DMS 273 treated with DMSO at 0.1 percent for 48 hours (cell line): Measurements from ENCODE around the gene WNT3A.

ENCODE experiments used
- DNase-seq: peaks from one replicate; lab custom pipeline; 2025; lab: John Stamatoyannopoulos, UW

The WNT3A gene

DNA sequence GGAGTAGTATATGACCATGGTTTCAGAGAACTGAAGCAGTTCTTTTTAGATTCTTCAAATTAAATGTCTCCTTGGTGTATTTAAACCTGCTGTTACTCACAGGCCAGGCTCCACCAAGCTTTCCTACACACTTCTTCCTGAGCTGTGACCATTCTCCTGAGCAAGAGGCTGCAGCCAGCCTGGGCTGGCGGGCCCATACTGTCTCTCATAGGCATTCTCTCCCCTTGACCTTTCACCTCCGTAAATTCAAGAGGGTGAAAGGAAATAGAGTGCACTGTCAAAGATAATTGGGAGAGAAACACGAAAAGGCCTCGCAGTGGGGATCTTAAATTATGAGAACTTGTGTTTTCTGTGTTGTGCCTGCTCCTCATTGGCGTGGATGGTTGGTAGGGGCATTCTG is 78.0 kb downstream of the WNT3A start:
- no peak for DNase-seq

DNA sequence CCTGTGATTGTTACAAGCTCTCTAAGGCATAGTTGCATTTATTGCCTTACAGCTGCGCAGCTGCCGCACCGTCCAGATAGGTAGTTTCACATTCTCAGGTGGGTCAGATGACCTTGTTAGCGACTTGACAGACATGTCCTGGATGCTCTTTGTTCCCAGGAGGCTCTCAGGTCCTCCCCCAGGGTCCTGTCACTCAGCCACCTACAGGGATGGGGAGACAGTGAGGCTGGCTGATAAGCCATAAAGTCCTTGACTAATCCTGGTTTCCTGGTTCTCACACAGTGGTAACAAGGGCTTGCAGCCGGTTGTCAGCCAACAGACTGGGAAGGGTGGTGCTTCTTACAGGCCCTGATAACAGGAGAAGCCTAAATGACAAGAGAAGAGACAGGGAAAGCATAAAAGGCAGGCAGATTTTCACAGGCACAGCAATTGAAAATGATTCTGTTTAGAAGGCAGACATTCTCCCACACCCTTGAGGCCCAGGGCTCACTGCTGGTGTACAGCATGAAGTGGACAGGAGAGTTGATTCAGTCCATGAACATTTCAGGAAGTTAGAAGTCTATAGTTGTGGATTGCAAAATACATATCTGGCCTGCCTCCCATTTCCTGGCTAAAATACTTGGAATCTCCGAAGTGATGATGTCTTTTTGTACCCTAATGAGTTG is 78.6 kb downstream of the WNT3A start:
- DNase-seq: no peak

DNA sequence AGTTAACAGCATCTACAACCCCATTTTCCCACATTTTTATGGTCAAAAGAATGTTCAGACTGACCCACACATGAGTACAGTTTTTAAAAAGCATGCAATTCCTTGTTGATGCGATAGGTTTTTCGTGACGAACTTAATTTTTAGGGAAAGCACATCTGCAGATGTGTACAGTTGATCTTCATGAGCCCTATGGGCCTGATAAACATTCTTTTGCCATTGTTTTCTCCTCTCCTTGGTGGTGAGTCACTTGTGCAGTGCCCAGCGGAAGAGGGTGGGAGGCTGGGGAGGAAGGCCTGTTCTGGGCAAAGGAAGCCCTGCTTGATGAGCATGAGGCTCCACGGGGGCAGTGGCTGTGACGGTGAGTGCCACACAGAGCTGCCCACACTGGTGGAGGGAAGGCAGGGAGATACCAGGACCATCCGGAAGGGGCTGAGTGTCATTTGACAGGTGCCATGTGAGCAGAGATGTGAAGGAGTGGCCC is 81.0 kb downstream of the WNT3A start:
- no peak for DNase-seq

DNA sequence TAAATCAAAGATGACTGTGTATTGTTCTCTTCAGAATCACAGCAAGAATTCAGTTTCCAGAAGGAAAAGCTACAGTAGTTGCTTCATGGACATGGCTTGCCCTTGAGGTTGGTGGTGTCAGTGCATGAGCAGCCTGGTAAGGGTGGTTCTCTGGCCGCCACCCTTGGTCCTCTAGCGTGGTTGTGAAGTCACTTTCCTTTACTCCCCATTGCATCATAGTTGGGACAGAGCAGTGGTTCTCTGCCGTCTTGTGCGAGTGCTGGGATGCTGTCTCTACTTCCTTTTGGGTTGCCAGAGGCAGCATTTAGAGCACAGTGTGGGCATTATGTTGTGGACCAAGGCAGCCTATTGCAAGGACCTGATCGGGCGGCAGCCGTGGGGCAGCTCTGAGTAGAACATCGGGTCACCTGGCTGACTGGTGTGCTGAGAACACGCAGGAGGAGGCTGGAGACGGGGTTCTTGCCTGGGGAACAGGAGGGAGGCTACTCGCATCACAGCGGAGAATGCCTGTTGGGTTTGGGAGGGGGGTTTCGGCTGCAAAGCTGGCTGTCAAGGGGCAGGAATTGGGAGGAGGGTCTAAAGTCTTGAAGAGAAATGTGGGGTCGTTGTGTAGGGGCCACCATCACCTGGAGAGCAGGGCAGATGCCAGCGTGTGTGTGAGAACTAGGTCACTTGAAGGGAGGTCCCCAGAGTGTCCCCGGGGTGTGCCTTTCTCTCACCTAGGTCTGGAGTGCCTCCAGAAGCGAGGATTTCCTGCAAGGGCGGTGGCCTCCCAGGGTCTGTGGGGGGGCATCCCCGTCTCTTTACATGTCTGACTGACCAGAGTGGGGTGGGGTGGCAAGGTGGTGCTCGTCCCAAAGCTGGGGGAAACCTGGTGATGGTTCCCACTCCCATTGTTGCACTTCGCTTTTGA is 82.0 kb downstream of the WNT3A start:
- no peak for DNase-seq

DNA sequence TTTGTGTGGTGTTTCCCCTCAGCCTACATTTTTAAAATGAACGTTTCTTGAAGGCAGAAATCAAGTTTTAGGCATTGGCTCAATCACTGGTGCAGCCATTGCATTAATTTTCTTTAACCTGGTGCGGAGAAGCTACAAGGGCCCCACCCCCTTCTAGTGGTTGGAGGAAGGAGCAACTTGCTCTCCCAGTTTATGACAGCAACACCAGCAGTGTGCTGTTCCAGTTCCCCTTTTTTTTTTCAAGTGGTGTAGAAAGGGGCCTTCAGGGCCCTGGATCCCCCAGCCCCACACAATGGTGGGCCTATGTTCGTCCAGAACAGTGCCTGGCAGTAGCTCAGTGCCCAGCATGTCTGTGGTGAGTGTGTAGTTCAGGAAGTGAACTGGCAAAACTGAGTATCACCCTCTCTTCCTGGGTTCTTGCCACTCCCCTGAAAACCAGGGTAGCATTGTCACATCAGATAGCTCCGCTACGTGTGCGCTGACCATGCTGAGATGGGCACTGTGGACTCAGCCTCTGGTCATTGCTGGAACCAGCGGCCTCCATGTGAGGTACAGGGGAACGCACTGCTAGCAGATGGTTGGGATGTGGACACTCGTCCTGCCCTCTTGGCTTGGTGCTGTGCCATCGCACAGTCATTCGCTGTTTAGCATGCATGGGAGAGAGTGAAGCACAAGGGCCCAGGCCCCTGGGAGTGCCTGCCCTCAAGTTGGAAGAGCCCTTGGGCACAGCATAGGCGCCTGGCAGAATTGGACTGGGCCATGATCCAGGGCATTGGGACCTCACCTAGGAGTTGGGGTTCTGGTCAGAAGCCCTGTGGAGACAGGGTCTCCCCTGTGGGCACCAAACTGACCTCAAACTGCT is 83.0 kb downstream of the WNT3A start:
- DNase-seq: no peak

DNA sequence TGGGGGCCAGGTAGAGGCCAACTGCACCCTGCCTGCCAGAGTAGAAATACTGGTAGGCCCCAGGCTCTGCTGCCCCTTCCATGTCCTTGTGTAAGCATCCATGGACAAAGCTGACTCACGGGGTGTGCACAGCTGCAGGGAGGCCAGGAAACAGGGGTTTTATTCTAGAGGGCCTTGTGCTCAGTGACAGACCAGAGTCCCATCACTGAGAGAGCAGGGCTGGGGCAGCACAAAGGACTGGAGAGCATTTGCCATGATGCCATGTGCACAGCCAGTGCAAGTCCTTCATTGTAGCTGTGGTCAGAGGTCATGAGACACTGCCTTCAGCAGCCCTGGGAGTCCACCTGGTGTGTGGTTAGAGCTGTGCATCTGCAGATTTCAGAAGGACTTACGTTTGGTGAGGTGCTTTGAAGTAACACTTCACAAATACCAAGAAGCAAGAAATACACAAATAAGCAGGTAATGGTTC is 83.8 kb downstream of the WNT3A start:
- DNase-seq: no peak

DNA sequence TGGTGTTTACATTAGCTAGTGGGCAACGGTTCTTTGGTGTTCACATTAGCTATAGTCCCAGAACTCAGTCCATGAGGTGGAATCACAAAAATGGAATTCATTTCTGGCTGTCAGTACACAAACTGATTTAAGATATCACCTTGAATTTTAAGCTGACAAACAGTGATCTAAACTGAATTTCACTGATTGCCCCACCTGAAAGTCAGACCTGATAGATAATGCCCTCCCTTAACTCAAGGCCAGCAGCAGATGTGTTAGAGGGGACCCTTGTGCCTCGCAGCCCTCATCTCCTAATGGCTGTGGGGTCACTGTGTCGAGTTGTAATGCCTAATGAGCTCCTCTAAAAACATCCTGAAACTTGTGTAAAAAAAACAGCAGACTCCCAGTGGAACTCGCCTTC is 84.3 kb downstream of the WNT3A start:
- DNase-seq: no peak

DNA sequence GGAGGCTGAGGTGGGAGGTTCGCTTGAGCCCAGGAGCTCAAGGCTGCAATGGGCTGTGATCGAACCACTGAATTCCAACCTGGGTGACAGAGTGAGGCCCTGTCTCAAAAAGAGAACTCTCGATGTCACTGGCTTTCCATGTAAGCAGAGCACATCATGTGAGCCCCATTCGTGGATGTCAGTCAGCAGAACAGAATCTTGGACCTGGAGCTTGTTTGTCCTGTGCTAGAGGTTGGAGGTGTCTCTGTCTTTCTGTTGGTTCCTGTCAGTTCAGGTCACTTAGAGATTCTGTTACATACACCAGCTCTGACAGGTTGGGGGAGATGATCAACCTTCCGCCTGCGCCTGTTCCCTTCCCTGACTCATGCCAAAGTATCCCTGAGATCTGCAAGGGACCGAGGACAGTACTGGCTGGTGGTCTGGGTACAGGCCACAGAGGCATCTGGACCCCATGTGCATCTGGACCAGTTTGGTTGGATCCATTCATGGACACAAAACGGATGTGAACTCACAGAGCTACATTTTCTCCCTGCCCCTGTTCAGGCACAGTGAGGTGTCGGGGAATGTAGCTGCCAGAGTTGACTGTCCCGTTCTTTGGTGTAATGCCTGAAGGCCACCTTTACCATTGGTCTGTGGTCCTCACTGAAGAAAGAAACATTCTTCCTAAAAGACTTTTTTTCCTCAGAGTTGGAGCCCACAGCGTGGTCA is 85.7 kb downstream of the WNT3A start:
- no peak for DNase-seq

DNA sequence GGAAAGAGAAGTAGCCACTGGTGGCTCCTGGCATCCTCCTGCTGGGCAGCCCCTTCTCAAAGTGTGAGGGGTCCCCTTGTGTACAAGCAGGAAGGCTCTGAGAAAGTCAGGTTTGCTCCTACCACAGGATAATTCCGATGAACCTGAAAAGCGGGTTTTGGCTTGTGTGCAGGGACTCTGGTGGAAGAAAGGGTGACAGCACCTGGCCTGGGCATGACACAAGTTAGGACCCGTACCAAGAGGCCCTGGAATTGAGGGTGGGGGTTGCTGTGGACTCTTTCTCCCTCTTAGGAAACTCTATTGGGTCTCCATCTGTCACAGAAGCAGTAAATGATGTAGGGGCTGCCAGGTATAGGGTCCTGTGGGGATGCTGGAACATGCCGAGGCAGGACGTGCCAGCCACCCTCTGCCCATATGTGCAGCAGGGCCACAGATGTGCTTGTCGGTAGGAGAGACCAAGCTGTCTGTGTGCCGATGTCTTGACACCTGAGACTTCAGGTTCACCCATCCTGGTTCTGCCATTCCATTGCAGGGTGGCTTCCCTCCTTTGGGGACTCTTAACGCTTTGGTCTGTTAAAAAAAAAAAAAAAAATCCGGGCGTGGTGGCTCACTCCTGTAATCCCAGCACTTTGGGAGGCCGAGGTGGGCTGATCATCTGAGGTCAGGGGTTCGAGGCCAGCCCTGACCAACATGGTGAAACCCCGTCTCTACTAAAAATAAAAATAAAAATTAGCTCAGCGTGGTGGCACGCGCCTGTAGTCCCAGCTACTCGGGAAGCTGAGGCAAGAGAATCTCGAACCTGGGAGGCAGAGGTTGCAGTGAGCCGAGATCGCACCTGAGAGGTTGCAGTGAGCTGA is 86.5 kb downstream of the WNT3A start:
- no peak for DNase-seq

DNA sequence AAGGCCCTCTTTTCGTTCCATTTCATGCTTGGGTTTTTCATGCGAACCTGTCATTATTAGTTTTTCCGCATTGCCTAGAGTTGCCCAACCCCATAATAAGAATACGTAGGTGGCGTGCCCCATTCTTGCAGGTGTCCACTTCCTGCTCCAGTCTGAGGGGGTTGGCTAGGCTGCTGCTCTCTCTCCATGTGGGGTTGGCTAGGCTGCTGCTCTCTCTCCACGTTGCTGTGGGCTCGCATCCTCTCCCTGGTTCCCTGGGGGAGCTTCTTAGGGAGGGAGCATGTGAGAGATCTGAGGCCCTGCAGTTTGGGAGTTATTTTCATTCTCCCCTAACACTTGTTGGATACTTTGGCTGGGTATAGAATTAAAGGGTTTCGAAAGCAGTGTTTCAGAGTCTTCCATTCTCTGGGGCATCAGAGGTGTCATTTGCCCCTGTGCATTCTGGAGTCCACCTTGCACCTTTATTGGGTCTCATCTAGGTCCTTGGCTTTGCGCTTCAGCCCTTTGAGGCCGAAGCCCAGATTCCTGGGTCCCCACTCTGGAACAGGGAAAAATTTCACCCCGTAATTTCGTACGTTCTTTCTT is 87.7 kb downstream of the WNT3A start:
- no peak for DNase-seq

DNA sequence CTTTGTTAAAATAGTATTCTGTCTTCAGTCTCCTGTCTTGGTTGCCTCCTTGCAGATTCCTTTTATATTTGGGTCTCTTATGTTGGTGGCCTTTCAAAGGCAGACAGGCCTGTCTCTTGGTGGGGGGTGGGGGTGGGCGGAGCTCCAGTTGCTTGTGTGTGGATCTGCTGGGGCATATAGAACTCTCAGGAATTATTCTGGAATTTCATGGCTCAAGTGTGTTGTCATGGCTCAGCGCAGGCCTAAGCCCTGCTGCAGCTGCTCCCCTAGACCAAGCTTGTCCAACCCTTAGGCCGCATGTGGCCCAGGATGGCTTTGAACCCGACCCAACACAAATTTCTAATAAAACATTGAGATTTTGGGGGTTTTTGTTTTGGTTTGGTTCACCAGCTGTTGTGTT is 88.4 kb downstream of the WNT3A start:
- no peak for DNase-seq

DNA sequence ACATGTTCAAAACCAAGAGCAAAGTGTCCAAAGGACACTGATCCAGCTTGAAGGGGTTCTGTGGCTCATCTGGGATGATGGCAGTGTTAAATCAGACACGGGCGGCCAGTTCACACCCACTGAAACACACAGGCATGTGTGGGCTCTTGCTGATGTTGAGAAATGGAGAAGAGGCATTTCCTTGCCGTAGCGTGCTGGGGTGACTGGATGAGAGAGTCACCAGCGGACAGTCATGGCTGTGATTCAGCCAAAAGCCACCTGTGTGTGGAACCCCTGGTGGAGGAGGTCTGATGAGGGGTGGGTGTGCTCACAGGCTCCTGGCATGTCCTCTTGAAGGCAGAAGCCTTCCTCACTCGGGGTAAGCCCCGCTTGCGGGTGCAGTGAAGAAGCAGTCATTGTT is 89.1 kb downstream of the WNT3A start:
- DNase-seq: no peak

DNA sequence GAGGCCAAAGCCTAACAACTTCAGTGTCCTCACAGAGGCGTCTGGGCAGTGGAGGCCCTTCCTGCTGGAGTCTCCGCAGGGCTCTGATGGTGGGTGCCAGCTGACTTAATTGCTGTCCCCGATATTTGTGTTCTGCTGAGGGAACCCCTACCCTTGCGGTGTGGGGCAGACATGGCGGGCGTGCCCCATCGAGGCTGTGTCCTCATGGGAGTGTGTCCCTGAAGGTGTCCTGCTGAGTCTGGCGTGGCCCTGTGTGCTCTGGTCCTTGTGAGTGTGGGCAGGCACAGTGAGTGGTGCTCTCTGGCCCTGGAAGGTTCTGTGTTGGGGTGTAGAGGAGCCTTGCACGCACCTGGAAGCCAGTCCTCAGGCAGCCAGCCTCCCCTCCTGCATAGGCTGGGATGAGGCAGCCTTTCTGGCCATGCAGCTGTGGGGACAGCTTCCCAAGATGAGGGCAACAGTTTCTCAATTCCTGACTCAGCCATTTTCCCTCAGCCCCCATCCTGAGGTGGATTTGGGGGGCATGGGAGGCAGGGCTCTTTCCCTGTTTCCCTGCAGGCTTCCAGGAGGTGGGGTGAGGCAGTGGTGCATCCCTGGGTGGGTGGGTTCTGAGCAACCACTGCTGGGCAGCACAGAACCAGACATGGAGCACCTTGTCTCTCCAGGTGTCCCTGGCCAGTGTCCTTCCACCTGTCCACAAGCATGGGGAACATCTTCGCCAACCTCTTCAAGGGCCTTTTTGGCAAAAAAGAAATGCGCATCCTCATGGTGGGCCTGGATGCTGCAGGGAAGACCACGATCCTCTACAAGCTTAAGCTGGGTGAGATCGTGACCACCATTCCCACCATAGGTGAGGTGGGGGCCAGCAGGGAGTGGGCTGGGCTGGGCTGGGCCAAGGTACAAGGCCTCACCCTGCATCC is 89.9 kb downstream of the WNT3A start:
- no peak for DNase-seq

DNA sequence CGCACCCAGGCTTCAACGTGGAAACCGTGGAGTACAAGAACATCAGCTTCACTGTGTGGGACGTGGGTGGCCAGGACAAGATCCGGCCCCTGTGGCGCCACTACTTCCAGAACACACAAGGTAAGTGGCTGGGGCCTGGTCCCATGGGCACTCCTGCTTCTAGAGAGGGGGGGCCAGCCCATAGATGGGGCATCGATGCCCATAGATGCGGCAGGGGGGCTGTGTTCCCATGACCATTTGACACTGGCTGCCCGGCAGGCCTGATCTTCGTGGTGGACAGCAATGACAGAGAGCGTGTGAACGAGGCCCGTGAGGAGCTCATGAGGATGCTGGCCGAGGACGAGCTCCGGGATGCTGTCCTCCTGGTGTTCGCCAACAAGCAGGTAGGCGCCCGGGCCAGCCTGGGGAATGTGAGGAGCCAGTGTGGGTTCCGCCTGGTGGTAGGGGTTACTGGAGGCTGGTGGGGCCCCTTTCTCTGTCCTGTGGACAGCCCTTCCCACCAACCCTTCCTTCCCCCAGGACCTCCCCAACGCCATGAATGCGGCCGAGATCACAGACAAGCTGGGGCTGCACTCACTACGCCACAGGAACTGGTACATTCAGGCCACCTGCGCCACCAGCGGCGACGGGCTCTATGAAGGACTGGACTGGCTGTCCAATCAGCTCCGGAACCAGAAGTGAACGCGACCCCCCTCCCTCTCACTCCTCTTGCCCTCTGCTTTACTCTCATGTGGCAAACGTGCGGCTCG is 90.7 kb downstream of the WNT3A start:
- DNase-seq: no peak

DNA sequence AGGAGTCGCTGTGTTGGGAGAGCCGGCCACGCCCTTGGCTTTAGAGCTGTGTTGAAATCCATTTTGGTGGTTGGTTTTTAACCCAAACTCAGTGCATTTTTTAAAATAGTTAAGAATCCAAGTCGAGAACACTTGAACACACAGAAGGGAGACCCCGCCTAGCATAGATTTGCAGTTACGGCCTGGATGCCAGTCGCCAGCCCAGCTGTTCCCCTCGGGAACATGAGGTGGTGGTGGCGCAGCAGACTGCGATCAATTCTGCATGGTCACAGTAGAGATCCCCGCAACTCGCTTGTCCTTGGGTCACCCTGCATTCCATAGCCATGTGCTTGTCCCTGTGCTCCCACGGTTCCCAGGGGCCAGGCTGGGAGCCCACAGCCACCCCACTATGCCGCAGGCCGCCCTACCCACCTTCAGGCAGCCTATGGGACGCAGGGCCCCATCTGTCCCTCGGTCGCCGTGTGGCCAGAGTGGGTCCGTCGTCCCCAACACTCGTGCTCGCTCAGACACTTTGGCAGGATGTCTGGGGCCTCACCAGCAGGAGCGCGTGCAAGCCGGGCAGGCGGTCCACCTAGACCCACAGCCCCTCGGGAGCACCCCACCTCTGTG is 91.6 kb downstream of the WNT3A start:
- no peak for DNase-seq

DNA sequence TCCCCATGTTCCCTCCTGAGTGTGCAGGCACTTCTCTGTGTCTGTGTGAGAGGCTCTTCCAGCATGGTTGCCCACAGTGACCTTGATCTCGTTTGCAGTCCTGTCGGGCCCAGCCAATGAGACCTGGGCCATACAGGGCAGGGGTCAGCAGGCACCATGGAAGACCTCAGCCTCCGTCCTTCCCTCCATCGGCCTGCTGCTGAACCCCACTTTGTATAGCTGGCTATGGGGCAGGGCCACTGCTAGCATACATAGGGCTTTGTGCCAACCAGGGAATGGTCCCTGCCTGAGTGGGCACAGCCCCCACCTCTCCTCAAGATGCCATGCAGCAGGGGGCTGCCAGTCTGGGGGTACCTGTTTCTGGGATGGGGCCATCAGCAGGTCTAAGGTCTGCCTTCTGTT is 92.5 kb downstream of the WNT3A start:
- no peak for DNase-seq

DNA sequence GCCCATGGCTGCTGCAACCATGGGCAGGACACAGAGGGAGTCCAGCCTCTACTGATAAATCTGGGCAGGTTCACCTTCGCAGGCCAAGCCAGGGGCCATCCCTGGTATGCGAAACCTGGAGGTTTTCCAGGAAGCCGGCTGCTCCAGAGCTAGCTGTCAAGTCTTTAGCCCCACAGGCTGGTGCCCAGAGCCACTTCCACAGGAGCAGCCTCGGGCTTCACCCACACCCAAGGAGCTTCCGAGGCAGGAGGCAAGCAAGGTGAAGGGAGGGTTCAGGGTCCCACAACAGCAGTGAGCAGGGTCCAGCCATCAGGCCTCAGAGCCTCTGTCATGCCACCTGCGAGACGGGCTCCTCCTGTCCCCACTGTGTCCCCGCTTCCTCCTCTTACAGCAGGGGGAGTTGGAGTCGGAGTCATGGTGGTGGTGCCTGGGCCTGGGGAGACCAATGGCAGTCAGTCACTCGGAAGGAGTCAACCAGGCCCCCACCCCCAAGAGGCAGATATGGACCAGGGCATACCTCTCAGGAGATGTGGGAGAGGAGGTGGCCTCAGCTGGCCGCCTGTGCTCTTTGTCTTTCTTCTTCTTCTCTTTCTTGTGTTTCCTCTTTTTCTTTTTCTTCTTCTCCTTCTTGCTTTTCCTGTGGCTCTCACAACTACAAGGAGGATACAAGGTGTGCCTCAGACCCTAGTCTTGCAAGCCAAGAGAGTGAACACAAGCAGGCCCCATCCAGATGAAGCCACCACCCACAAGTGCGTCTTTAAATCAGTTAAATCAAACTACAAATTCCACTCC is 94.2 kb downstream of the WNT3A start:
- no peak for DNase-seq
